Osteocyte (in vitro differentiated cells): ENCODE measurements around the gene SH2D4B. TPM values are rescaled to one million over a fixed set of nuclear protein-coding genes. Genes with fewer than 3 reads are reported as not detected.

Experiments used
- DNase-seq: peaks from one replicate; pipeline ENCODE4 v3.0.0; 2021; ENCODE audit warnings: mixed read lengths; ENCODE audit not compliant: unreplicated experiment; ENCODE audit errors: extremely low spot score
- H3K27ac Mint-ChIP-seq: one replicate; pipeline ENCODE4 v1.8.0; 2021; ENCODE audit warnings: mild to moderate bottlenecking, mixed read lengths; ENCODE audit not compliant: unreplicated experiment
- H3K27me3 Mint-ChIP-seq: one replicate; pipeline ENCODE4 v1.8.0; 2021; ENCODE audit warnings: mixed read lengths; ENCODE audit not compliant: unreplicated experiment
- H3K36me3 Mint-ChIP-seq: one replicate; pipeline ENCODE4 v1.8.0; 2021; ENCODE audit warnings: mixed read lengths; ENCODE audit not compliant: unreplicated experiment
- H3K4me1 Mint-ChIP-seq: one replicate; pipeline ENCODE4 v1.8.0; 2021; ENCODE audit warnings: mixed read lengths; ENCODE audit not compliant: unreplicated experiment
- H3K4me3 Mint-ChIP-seq: one replicate; pipeline ENCODE4 v1.8.0; 2021; ENCODE audit warnings: mild to moderate bottlenecking, moderate library complexity, mixed read lengths; ENCODE audit not compliant: unreplicated experiment
- H3K9me3 Mint-ChIP-seq: one replicate; pipeline ENCODE4 v1.8.0; 2021; ENCODE audit warnings: mixed read lengths; ENCODE audit not compliant: unreplicated experiment
- CTCF ChIP-seq: fragments of 200-600 bp; sonication (generic); IDR thresholded peaks from 2 replicates; pipeline ENCODE4 v1.5.0; 2021; ENCODE audit warnings: antibody characterized with exemption, mild to moderate bottlenecking, moderate library complexity
- total RNA-seq: library from RNA; stranded (reverse); gene quantifications from 2 replicates; pipeline ENCODE4 v1.2.1, GENCODE V29; 2021

Gene SH2D4B
- total RNA-seq, 1 donor from 2014 or later: not detected

GRCh38 chr10:80596391-80597257 is 58.9 kb downstream of the SH2D4B start:
- H3K9me3 Mint-ChIP-seq: peaks cover 7% of the 10 kb centered on the region
- H3K27ac Mint-ChIP-seq: no peak overlapping the region
- no peak overlapping the region for H3K4me3 Mint-ChIP-seq
- no peaks in the 10 kb centered on the region for H3K4me1 Mint-ChIP-seq
- H3K36me3 Mint-ChIP-seq: no peaks in the 10 kb centered on the region
- peaks cover 4% of the 10 kb centered on the region for H3K27me3 Mint-ChIP-seq
- peak; percentile 60 for TF ChIP-seq CTCF
- DNase-seq: no peak

GRCh38 chr10:80598084-80598798 is 60.5 kb downstream of the SH2D4B start:
- H3K9me3 Mint-ChIP-seq: peaks cover 4% of the 10 kb centered on the region
- no peak overlapping the region for H3K4me3 Mint-ChIP-seq
- H3K27me3 Mint-ChIP-seq: peaks cover 4% of the 10 kb centered on the region
- H3K4me1 Mint-ChIP-seq: no peaks in the 10 kb centered on the region
- H3K27ac Mint-ChIP-seq: no peak overlapping the region
- no peak for DNase-seq
- no peak for TF ChIP-seq CTCF
- H3K36me3 Mint-ChIP-seq: no peaks in the 10 kb centered on the region

- no peaks in the 10 kb centered on the region for H3K4me1 Mint-ChIP-seq
- no peaks in the 10 kb centered on the region for H3K36me3 Mint-ChIP-seq
- H3K27ac Mint-ChIP-seq: no peak overlapping the region
Measured at GRCh38 chr10:80598951-80599350, 61.2 kb downstream of the SH2D4B start.

GRCh38 chr10:80599424-80599847 is 61.7 kb downstream of the SH2D4B start:
- H3K9me3 Mint-ChIP-seq: no peaks in the 10 kb centered on the region
- no peak overlapping the region for H3K27ac Mint-ChIP-seq

More at GRCh38 chr10:80598951-80599350, 61.2 kb downstream of the SH2D4B start:
- Mint-ChIP-seq H3K9me3 (no peaks in the 10 kb centered on the region), H3K4me3 (no peak overlapping the region), H3K27me3 (peaks cover 4% of the 10 kb centered on the region)
- no peak for DNase-seq
- no peak for TF ChIP-seq CTCF

More at GRCh38 chr10:80599424-80599847, 61.7 kb downstream of the SH2D4B start:
- no peaks in the 10 kb centered on the region for H3K36me3 Mint-ChIP-seq
- DNase-seq: no peak
- H3K4me3 Mint-ChIP-seq: no peak overlapping the region
- TF ChIP-seq CTCF: peak; percentile 47
- no peaks in the 10 kb centered on the region for H3K27me3 Mint-ChIP-seq
- H3K4me1 Mint-ChIP-seq: no peaks in the 10 kb centered on the region
